GM21737 (cell line): Measurements from ENCODE around the gene MTHFS.

ENCODE experiments used
- ATAC-seq: cut with Tn5 transposase; IDR thresholded peaks from one replicate; pipeline ENCODE4 v1.9.1; 2021; ENCODE audit warnings: mild to moderate bottlenecking, moderate library complexity; ENCODE audit not compliant: unreplicated experiment

MTHFS gene

DNA sequence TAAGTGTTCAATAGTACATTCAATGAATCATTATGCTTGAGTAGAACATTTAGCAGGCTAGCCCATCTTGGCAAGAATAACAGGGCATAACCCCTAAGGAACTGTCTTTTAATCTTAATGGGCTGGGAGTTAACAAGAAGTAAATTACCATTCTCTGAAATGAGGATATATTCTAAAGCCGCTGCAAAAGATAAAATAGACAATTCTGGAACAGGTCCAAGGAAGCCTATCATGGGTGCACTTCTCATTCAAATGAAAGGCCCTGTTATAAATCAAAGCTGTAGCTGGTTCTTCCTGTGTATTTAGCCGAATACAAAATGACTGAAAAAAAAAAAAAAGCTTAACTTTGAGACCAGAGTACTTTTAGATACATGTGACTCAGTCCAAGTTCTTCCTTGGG is 15.6 kb downstream of the MTHFS start:
- ATAC-seq: no peak

GRCh38 chr15:79878078-79878705 is 18.6 kb downstream of the MTHFS start:
- no peak for ATAC-seq

- ATAC-seq: no peak
These were observed 21.6 kb downstream of the MTHFS start for GRCh38 chr15:79875213-79875612.

DNA sequence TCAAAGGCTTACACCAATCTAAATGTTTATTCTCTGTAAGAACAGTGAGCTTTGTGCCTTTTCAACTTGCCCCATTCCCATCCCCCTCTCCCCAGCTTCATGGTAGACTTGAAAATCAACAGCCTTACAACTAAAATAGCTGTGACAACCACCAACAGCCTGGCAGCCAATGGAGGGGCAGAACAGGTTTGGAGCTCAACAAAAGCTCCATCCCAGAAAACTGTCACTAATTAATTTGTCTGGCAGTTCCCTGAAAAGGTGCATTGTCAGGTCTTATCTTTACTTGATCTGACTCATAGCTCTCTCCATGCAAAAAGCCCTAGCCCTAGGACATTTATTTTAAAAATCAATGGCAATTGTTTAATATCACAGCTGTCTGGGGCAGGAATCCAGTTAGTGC is 22.6 kb downstream of the MTHFS start:
- no peak for ATAC-seq

DNA sequence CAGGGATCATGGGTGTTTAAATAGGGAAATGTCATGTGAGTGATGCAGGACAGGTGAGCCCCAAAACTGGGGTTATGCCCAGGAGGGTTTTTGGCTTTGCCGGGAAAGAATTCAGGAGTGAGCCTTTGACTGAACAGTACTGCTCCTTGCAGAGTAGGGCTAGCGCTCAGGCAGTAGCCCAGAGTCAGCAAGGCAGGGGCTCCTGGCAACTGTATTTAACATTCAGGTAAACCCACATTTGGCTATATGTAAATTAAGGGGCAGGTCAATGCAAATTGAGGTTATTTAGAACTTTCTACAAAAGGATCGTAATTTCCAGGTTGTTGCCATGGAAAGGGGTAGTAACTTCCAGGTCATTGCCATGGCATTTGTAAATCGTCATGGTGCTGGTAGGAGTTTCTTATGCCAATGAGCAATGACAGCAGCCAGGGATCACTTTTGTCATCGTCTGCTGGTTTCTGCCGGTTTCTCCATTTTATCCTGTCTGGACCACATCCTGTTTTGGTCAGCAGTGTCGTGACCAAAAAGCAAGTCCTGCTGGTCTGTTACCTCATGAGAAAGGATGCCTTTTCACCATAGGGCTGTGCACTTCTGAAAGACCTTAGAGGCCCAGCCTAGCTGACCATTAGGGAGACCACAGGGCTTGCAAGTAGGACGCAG is 24.3 kb downstream of the MTHFS start:
- no peak for ATAC-seq

DNA sequence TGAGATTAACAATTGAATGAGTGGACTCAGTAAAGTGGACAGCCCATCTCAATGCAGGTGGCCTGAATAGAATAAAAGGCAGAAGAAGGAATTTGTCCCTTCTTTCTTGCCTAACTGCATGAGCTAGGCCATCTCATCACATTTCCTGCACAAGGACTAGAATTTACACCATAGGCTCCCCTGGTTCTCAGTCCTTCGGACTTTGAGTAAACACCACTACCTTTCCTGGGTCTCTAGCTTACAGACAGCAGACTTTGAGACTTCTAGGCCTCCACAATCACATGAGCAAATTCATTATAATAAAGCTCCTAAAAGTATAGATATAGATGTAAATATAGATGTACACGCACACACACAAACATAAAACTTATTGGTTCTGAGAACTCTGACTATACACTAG is 28.3 kb downstream of the MTHFS start:
- ATAC-seq: no peak

DNA sequence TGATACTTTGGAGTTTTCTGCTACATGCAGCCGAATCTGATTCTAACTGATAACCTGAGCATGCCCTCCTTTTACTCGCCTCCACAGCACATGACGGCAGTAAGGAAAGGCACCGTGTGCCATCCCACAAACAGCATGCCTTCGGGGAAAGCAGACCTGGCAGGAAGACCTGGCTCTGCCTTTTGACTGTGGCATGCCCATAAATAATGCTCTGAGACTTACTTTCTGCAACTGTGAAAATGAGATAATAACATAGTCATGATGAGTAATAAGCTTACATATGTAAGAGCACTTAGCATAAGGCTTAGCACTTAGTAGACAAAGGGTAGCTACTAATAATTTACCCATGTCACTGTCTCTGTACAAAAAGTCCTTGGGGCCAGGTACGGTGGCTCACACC is 32.9 kb downstream of the MTHFS start:
- ATAC-seq: no peak

DNA sequence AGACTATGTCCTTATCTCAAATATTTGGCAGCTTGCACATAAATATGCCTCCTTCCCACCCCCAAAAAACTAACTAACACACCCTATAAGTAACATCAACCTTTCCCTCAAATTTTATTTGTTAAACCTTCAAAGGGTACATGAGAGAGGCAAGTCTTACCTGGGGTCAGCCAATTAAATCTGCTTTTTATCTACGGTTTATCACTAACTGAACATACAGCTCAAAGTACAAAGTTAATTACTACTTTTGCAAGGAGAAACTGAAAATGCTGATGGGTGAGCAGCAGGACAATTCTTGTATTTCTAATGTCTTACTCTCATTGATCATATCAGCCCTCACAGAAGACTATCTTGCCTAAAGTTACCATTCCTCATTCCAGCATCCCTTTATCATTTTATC is 34.6 kb downstream of the MTHFS start:
- no peak for ATAC-seq

- no peak for ATAC-seq
These were observed 36.2 kb downstream of the MTHFS start for GRCh38 chr15:79860661-79861060.

DNA sequence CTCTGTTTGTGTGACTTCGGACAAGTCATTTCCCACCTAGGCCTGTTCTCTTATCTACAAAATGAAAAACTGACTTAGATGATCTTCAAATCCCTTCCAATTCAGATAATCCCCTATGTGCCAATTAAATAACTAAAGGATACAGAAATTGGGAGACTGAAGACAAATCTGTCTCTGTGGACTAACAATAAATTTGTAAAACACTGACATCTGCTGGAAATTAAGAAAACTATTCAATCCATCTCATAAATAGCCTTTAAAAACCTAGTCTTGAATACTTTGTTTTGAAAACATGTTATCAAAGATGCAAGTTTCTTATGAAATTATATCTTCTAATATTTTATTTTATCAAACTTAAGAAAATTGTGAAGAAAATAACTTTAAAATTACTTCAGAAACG is 38.3 kb downstream of the MTHFS start:
- no peak for ATAC-seq

DNA sequence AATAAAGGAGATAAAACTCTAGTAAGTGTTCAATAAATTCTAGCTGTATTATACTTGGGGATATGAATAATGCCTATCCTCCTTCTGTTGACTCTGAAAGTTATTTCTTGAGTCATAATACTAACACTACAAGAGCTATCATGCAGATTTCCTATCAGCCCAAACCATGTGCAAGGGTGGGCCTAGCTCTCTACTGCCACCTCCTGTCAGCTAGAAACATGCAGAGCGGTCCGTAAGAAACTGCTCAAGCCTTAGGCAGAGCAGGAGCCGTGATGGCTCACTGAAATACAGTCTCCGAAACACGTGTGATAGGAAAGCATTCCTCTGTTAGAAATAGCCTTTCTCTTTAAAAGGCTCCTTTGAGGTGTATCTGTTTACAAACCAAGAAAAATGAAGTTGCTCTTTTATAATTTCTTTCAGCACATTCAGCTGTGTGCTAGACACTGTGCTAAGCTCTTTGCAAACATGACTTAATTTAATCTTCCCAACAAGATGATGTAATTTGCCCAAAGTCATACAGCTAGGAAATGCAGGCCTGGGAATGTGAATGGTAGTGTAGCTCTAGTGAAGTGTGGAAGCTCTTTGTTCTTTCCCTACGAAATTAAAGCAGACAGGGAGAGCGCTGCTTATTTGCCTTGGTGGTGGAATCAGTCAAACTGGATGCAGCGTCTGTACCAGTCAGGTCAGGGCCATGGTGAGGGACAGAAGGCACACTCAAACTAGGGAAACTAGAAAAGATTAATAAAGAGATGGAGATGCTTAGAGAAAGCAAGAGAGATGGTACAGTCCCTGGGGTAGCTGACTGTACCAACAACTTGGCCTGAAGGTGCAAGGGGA is 43.1 kb downstream of the MTHFS start:
- peak; percentile 95 for ATAC-seq

DNA sequence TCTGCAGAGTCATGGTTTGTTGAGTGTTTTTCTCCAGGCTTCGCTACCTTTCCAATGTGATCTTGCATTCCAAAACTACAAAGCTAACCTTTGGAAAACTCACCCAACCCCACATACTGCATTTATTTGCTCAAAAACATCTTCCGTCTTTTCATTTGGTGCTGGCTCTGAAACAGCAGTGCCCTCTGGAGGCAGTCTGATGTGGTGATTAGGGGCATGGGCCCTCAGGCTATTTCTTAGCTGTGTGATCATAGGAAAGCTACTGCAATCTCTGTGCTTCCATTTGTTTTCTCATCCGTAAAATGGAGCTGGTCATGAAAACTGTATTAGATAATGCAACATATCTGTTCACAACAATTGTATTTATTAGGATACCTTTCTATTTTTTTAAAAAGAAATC is 47.0 kb downstream of the MTHFS start:
- no peak for ATAC-seq

DNA sequence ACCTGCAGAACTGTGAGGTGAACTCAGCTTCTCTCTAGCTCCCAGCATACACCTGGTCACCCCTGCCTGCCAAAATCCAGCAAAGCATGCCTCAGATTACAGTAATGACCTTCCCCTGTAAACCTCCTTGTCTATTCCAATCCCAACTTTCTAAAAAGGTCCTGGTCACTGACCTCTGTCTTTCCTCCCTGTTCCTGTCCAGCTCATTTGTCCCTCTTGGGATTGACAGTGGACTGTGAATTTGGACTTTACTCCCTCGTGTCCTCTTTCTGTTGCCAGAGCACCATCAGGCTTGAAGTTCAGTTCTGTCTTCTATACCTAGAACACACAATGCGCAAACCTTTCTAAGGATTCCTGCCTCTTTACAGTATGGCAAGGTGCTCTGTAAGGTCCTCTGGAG is 50.3 kb downstream of the MTHFS start:
- ATAC-seq: no peak

DNA sequence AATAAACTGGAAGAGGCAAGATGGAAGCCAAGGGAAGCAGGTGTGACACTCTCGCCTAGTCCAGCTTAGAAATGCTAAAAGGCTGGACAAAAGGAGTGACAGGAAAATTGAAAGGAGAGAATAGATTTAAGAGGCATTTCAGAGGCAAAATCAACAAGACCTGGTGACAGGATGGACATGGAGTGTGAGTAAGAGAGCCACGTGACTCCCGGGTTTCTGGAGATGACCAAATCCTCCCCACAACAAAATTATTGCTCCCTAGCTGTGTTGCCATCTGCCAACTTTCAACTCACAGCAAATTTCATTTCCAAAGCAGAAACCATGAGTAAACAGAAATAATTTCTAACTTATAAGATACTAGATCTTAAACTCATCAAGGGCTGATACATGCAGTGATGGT is 52.6 kb downstream of the MTHFS start:
- no peak for ATAC-seq

GRCh38 chr15:79837846-79838245 is 59.0 kb downstream of the MTHFS start:
- ATAC-seq: no peak

GRCh38 chr15:79834495-79834894 is 62.3 kb downstream of the MTHFS start:
- ATAC-seq: no peak

DNA sequence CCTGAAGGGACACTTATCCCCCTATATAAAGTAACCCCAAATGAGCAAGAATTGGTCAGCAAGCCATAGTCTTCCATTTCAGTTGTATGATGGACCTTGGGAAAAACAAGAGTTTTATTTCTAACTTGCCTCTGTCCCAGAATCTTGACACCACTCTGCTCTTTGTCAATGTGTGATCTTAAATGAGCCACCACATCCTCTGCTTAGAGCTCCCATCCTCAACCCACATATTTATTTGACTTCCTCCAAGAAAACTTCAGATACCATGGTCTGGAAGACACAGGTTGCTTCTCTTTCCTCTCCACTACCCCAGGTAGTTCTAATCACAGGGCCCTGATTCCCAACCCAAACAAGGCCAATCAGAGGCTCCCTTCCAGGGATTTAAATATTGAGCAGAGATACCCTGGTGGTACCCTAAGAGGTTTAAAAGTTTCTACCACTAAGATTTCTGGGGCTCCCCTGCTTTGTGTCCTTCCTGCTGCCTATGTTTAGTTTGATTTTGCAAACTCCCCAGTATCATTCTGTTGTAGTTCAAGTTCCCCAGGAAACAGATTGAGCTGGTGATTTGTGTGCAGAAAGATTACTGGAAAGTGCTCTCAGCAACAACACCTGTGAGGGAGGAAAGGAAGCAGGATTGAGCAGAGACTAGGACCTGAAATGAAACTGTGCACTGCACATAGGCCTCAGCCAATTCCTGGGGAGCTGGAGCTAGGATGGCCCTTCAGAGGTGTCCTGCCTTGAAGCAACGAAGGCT is 64.3 kb downstream of the MTHFS start:
- no peak for ATAC-seq

- no peak for ATAC-seq
These were observed 65.2 kb downstream of the MTHFS start for GRCh38 chr15:79831604-79832003.

DNA sequence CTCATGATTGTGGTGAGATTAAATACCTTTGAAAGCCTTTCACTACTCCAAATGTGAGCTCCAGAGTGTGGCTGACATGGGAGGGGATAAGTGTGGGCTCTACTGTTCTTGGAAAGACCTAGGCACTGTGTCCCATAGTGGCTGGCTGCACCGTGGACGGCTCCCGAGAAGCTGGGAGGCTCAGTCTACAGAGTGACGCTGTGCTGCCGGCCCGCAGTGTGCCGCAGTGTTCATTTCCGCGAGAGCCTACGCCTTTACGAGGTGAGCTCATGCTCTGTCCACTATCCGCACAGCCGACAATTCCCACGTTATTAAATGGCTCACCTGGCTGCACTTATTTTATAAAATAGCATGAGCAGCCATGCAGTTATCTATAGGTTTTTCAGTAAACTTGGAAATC is 66.9 kb downstream of the MTHFS start:
- no peak for ATAC-seq

DNA sequence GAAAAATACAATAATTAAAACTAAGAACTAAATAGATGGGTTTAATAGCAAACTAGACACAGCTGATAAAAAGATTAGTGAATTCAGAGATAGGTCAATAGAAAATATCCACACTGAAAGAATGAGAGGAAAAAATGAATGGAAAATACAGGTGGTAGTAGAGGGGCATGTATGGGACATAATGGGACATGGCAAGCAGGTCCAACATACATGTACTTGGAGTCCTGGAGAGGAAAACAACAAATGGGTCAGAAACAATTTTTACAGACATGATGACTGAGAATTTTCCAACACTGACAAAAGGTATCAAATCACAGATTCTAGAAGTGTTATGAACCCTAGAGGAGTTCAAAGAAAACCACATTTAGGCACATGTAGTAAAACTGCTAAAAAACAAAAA is 68.4 kb downstream of the MTHFS start:
- no peak for ATAC-seq

DNA sequence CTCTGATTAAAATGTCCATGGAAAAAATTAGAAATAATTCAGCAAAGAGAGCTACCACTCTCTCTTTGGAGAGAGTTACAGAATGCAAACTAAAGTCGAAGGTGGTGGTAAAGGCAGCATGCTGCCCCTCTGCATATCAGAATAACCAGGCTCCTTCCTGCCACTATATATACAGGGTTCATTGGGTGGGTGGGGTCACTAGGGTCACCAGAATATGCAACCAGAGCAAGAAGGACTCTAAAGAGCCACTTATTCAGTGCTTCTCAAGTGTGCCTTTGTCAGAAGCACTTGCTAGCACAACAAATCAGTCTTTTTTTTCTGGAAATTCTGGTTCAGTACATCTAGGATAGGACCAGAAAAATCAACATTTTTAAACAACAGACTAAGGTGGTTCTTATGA is 70.0 kb downstream of the MTHFS start:
- no peak for ATAC-seq
